SK-N-SH (cell line): Measurements from ENCODE around the gene PPP1R3G. TPM values are rescaled to one million over a fixed set of nuclear protein-coding genes. Genes with fewer than 3 reads are reported as not detected.

Experiments used
- CTCF ChIA-PET: fragments of 300-600, 350-600 bp; formaldehyde crosslinking; extraction: SDS; loops from one replicate; lab custom pipeline; 2021; lab: Yijun Ruan, JAX
- POLR2A ChIA-PET: fragments of 350-600 bp; sonication (Branson Sonifier 250); formaldehyde crosslinking; extraction: SDS; loops from one replicate; lab custom pipeline; 2020; ENCODE audit warnings: antibody characterized with exemption, inconsistent platforms; lab: Yijun Ruan, JAX
- DNase-seq: peaks from one replicate; pipeline ENCODE4 v3.0.0; 2012
- H2AFZ ChIP-seq: fragments of 200-600 bp; sonication (generic); 2 replicates; pipeline ENCODE4 v1.8.1; 2016; ENCODE audit warnings: antibody characterized with exemption, mild to moderate bottlenecking, low read depth
- H3F3A ChIP-seq: fragments of 200-600 bp; sonication (generic); replicated peaks from 2 replicates; pipeline ENCODE3; 2016; ENCODE audit warnings: antibody characterized with exemption, mild to moderate bottlenecking; ENCODE audit not compliant: insufficient read depth
- H3K27ac ChIP-seq, 2 experiments: fragments of 200-500 bp in 1 of 2; fragments of 200-600 bp in 1 of 2; sonication (Bioruptor generic) in 1 of 2; sonication (generic), shearing (Covaris generic) in 1 of 2; 2 replicates each; pipeline versions ENCODE4 v1.5.1 to v1.6.1; 2014 to 2016; ENCODE audit warnings: low read depth in 2 of 2, inconsistent platforms in 1 of 2, low read length in 1 of 2, mild to moderate bottlenecking in 1 of 2, mixed read lengths in 1 of 2
- H3K27me3 ChIP-seq: fragments of 200-600 bp; sonication (generic), shearing (Covaris generic); 2 replicates; pipeline ENCODE4 v1.6.1; 2016; ENCODE audit warnings: mixed run types; ENCODE audit not compliant: insufficient read depth
- H3K36me3 ChIP-seq, 2 experiments: fragments of 200-500 bp in 1 of 2; fragments of 200-600 bp in 1 of 2; sonication (Bioruptor generic) in 1 of 2; sonication (generic) in 1 of 2; replicated peaks in 1 of 2; 2 replicates each; pipeline versions ENCODE3 to v1.5.1; 2014 to 2016; ENCODE audit warnings: low read length in 1 of 2, mild to moderate bottlenecking in 1 of 2; ENCODE audit not compliant: insufficient read depth in 2 of 2, control insufficient read depth in 1 of 2
- H3K4me1 ChIP-seq, 2 experiments: fragments of 200-500 bp in 1 of 2; fragments of 200-600 bp in 1 of 2; sonication (Bioruptor generic) in 1 of 2; sonication (generic), shearing (Covaris generic) in 1 of 2; 2 replicates each; pipeline versions ENCODE4 v1.5.1 to v1.6.1; 2014 to 2016; ENCODE audit warnings: low read depth in 1 of 2, low read length in 1 of 2, mixed run types in 1 of 2; ENCODE audit not compliant: insufficient read depth in 2 of 2, control insufficient read depth in 1 of 2
- H3K4me2 ChIP-seq: fragments of 200-600 bp; sonication (generic), shearing (Covaris generic); 2 replicates; pipeline ENCODE4 v1.6.1; 2017; ENCODE audit warnings: mixed run types
- H3K4me3 ChIP-seq, 2 experiments: fragments of 200-500 bp in 1 of 2; fragments of 200-600 bp in 1 of 2; sonication (Bioruptor generic) in 1 of 2; sonication (generic), shearing (Covaris generic) in 1 of 2; 2 replicates each; pipeline versions ENCODE4 v1.5.1 to v1.8.1; 2014 to 2016; ENCODE audit warnings: low read depth in 2 of 2, inconsistent platforms in 1 of 2, low read length in 1 of 2, mild to moderate bottlenecking in 1 of 2, mixed read lengths in 1 of 2, moderate library complexity in 1 of 2
- H3K79me2 ChIP-seq: fragments of 200-600 bp; sonication (generic); 2 replicates; pipeline ENCODE4 v1.8.1; 2017; ENCODE audit warnings: mild to moderate bottlenecking; ENCODE audit not compliant: insufficient read depth
- H3K9ac ChIP-seq: fragments of 200-600 bp; sonication (generic); 2 replicates; pipeline ENCODE4 v1.6.1; 2017; ENCODE audit warnings: mixed run types
- H3K9me2 ChIP-seq: fragments of 200-600 bp; sonication (generic); 2 replicates; pipeline ENCODE4 v1.6.1; 2017; ENCODE audit warnings: mixed run types
- H3K9me3 ChIP-seq: fragments of 200-600 bp; sonication (generic); 2 replicates; pipeline ENCODE4 v1.6.1; 2017; ENCODE audit warnings: mixed run types, mild to moderate bottlenecking, moderate library complexity
- H4K20me1 ChIP-seq: fragments of 200-600 bp; sonication (generic); 2 replicates; pipeline ENCODE4 v1.6.1; 2017; ENCODE audit warnings: mild to moderate bottlenecking, mixed run types; ENCODE audit not compliant: insufficient read depth
- ELF1 ChIP-seq: IDR thresholded peaks from 2 replicates; pipeline ENCODE4 v1.4.0; 2012
- EP300 ChIP-seq, 2 experiments: IDR thresholded peaks; 2 replicates each; pipeline versions ENCODE4 v1.4.0 to v1.6.1; 2012; ENCODE audit warnings: borderline replicate concordance in 1 of 2, low read depth in 1 of 2, low read length in 1 of 2
- EZH2phosphoT487 ChIP-seq: fragments of 200-600 bp; sonication (generic); IDR thresholded peaks from 2 replicates; pipeline ENCODE4 v1.6.1; 2017; ENCODE audit warnings: low read depth, mixed run types, mild to moderate bottlenecking, antibody characterized with exemption, moderate library complexity, borderline replicate concordance
- FOSL2 ChIP-seq: IDR thresholded peaks from 2 replicates; pipeline ENCODE4 v1.4.0; 2012; ENCODE audit warnings: low read depth, mild to moderate bottlenecking, moderate library complexity, borderline replicate concordance
- FOXJ3 ChIP-seq: sonication (generic); formaldehyde crosslinking; IDR thresholded peaks from 2 replicates; pipeline ENCODE4 v1.5.1; 2020; ENCODE audit warnings: mild to moderate bottlenecking, missing genetic modification reagents
- GABPA ChIP-seq: IDR thresholded peaks from 2 replicates; pipeline ENCODE4 v1.4.0; 2012; ENCODE audit warnings: low read depth, mild to moderate bottlenecking
- JUND ChIP-seq: IDR thresholded peaks from 2 replicates; pipeline ENCODE4 v1.4.0; 2012
- RFX5 ChIP-seq: IDR thresholded peaks from 2 replicates; pipeline ENCODE4 v1.6.1; 2012; ENCODE audit warnings: mild to moderate bottlenecking, improper control_type of control experiment, low read length
- TAF1 ChIP-seq: IDR thresholded peaks from 2 replicates; pipeline ENCODE4 v1.6.1; 2012; ENCODE audit warnings: low read depth, mild to moderate bottlenecking, low read length, moderate library complexity, borderline replicate concordance
- USF2 ChIP-seq: fragments of 150-350 bp; IDR thresholded peaks from 2 replicates; pipeline ENCODE4 v1.6.1; 2017; ENCODE audit warnings: antibody characterized with exemption, low read length, low read depth, borderline replicate concordance
- WGBS: methylation state at CpG from one replicate; pipeline ENCODE4 v1.1.6; 2017; ENCODE audit warnings: low lambda C conversion rate; 5-methylcytosine and 5-hydroxymethylcytosine counted together
- polyA plus RNA-seq, 3 experiments: library from polyadenylated mRNA; depleted of rRNA; stranded (reverse); fragments of >200 nt; gene quantifications; 2 replicates each; pipeline ENCODE4 v1.2.3, GENCODE V29; 2012
- TF ChIP-seq, protein P1 (sequence below): IDR thresholded peaks from 2 replicates; pipeline ENCODE4 v1.4.0; 2012; ENCODE audit warnings: low read depth, borderline replicate concordance

Gene PPP1R3G
- polyA plus RNA-seq, 1 of the 3 experiments (the other 2 are of a cell fraction), result 0.10 TPM

DNA sequence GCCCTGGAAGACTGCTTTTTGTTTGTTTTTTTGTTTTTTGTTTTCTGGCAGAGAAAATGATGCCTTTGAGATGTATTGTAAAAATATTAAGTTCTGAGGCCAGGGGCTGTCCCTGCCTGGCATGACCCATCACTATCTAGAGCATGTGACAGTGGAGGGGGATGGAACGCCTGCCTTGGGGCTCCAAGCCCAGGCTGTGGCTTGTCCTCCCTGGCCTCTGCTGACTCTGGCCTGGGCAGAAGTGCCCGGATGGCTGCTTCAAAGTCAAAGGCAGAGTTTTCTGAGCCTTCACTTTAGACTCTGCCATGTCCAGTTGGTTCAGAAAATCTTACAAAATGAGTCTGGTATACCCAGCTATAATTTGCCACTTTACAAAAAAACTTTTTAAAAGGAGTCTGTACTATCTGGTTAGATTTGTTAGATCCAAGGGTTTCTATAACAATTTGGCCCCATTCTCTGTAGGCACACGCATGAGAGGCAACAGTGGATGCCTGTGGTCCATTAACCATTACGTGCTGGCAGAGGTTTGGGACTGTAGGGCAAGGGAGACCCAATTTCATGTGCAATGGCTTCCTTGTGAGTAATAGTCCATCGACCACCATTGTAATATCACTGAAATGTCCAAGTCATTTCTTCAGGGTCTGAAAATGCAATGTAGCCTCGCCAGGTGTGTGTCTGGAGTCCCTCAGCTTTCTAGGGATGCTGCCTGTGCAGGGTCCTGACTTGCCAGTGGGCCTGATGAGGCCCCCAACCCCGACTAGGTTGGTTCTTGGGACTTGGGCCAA, 8.3 kb downstream of the PPP1R3G start:
- TF ChIP-seq GABPA, result no peak
- TF ChIP-seq EZH2phosphoT487, result no peak
- Histone ChIP-seq H3K9me3 (no peaks in the 10 kb centered on the region), H3K79me2 (no peaks in the 10 kb centered on the region), H3K27me3 (no peaks in the 10 kb centered on the region), H3K4me1 (no peaks in the 10 kb centered on the region), H4K20me1 (no peaks in the 10 kb centered on the region), H3F3A (no peaks in the 10 kb centered on the region), H3K36me3 (no peaks in the 10 kb centered on the region), H3K4me2 (no peak overlapping the region), H2AFZ (no peak overlapping the region), H3K9me2 (no peaks in the 10 kb centered on the region), H3K9ac (no peak overlapping the region), H3K27ac (no peak overlapping the region), H3K4me3 (no peak overlapping the region)
- DNase-seq, result no peak
- WGBS, result 82% methylated on average over 7 of the region's 7 CpGs
- POLR2A ChIA-PET, result no interaction called here
- CTCF ChIA-PET, result no interaction called here

- Histone ChIP-seq H3K79me2 (no peaks in the 10 kb centered on the region), H4K20me1 (no peaks in the 10 kb centered on the region), H3K9me2 (no peaks in the 10 kb centered on the region), H3K4me3 (no peak overlapping the region), H2AFZ (no peak overlapping the region), H3K36me3 (no peaks in the 10 kb centered on the region), H3K4me2 (no peak overlapping the region), H3K27ac (no peak overlapping the region), H3K4me1 (no peaks in the 10 kb centered on the region), H3F3A (no peaks in the 10 kb centered on the region), H3K9me3 (no peaks in the 10 kb centered on the region), H3K27me3 (no peaks in the 10 kb centered on the region), H3K9ac (no peak overlapping the region)
- ChIA-PET CTCF (no interaction called here), POLR2A (no interaction called here)
- TF ChIP-seq FOXJ3 (no peak), TAF1 (no peak), JUND (no peak), RFX5 (no peak), ELF1 (no peak), FOSL2 (no peak)
- TF ChIP-seq, protein P1, sequence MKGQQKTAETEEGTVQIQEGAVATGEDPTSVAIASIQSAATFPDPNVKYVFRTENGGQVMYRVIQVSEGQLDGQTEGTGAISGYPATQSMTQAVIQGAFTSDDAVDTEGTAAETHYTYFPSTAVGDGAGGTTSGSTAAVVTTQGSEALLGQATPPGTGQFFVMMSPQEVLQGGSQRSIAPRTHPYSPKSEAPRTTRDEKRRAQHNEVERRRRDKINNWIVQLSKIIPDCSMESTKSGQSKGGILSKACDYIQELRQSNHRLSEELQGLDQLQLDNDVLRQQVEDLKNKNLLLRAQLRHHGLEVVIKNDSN, result no peak
- WGBS, result 59% methylated on average over 3 of the region's 3 CpGs
- DNase-seq, result no peak
These were observed 9.2 kb downstream of the PPP1R3G start for GRCh38 chr6:5094327-5094726.

DNA sequence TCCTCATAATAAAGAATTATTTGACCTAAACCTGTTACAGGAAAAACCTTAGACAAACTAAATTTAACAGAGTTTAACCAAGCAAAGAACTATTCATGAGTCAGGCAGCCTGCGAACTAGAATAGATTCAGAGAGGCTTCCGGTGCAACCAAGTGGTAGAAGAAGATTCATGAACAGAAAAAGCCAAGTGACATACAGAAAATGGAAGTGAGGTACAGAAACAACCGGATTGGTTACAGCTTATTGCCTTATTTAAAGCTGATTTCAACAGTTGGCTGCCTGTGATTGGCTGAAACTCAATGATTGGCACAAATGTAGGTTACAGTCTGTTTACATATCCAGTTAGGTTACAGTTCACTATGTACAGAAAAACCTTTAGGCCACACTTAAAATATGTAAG, 10.1 kb downstream of the PPP1R3G start:
- no peaks in the 10 kb centered on the region for H3K9me3 ChIP-seq
- H3K27me3 ChIP-seq, result no peaks in the 10 kb centered on the region
- H3K79me2 ChIP-seq, result no peaks in the 10 kb centered on the region
- no peak for DNase-seq
- no peak overlapping the region for H3K9ac ChIP-seq
- H3K4me2 ChIP-seq, result no peak overlapping the region
- H3F3A ChIP-seq, result no peaks in the 10 kb centered on the region
- H4K20me1 ChIP-seq, result no peaks in the 10 kb centered on the region
- H3K4me1 ChIP-seq, result no peaks in the 10 kb centered on the region
- no peak overlapping the region for H3K27ac ChIP-seq
- 64% methylated on average over 3 of the region's 3 CpGs for WGBS
- no peaks in the 10 kb centered on the region for H3K36me3 ChIP-seq
- no peak overlapping the region for H3K4me3 ChIP-seq
- TF ChIP-seq RFX5 (no peak), EP300 (IDR thresholded peaks at IDR 0.05; ENCODE audit: borderline replicate concordance in 1 of 2, low read depth in 1 of 2, low read length in 1 of 2) (no peak), USF2 (no peak), FOXJ3 (no peak), FOSL2 (no peak)
- CTCF ChIA-PET, result no interaction called here
- no peak overlapping the region for H2AFZ ChIP-seq
- POLR2A ChIA-PET, result no interaction called here
- no peaks in the 10 kb centered on the region for H3K9me2 ChIP-seq
